ENCODE measurements around the gene ANXA4. TPM values are rescaled to one million over a fixed set of nuclear protein-coding genes. Genes with fewer than 3 reads are reported as not detected.
A peak's percentile ranks its signal among the peaks of the same experiment; 100 is the strongest.

The ANXA4 gene
- total RNA-seq, 1 experiment from 2014 or later, result 82.9 TPM

GRCh38 chr2:69754633-69755032, 12.7 kb downstream of the ANXA4 start:
- POLR2A ChIA-PET (ENCODE audit: unreplicated experiment), result no interaction called here
- Histone ChIP-seq H2AFZ (no peak overlapping the region), H3K9me3 (ENCODE audit: insufficient read depth, low read depth) (no peaks in the 10 kb centered on the region), H3K9me2 (ENCODE audit: insufficient read depth) (no peaks in the 10 kb centered on the region), H3K79me2 (ENCODE audit: low read depth) (peaks cover 28% of the 10 kb centered on the region), H3K27ac (peak overlapping the region; percentile 31), H3K36me3 (ENCODE audit: low read depth) (no peaks in the 10 kb centered on the region), H3K4me3 (no peak overlapping the region), H3K27me3 (ENCODE audit: insufficient read depth, low read depth) (no peaks in the 10 kb centered on the region), H3K4me1 (replicated peaks; ENCODE audit: insufficient read depth) (peaks cover 31% of the 10 kb centered on the region), H3K4me2 (peak overlapping the region; percentile 71), H3F3A (ENCODE audit: insufficient read depth, low read depth) (peaks cover 13% of the 10 kb centered on the region), H4K20me1 (ENCODE audit: insufficient read depth) (no peaks in the 10 kb centered on the region)
- intact Hi-C loops (cut with micrococcal nuclease; ENCODE audit: unreplicated experiment), result loop anchor here (10.0 kb wide), 1 partner anchor 1520 kb away; no protein-coding TSS in a partner anchor
- no TSS peak for BruUV-seq (replicated peaks)
- no peak for DNase-seq
- TF ChIP-seq CTCF (conservative IDR thresholded peaks at IDR 0.05) (no peak), EZH2 (IDR thresholded peaks at IDR 0.05; ENCODE audit: low read depth) (no peak)
- CTCF ChIA-PET, result no interaction called here

- no TSS peak for BruUV-seq (replicated peaks)
- Histone ChIP-seq H4K20me1 (ENCODE audit: insufficient read depth) (no peaks in the 10 kb centered on the region), H3K4me3 (peak overlapping the region; percentile 27; the same call in 1 of the 2 replicates), H3K4me1 (replicated peaks; ENCODE audit: insufficient read depth) (peaks cover 31% of the 10 kb centered on the region), H3K9me3 (ENCODE audit: insufficient read depth, low read depth) (no peaks in the 10 kb centered on the region), H3K4me2 (peak overlapping the region; percentile 71), H3K27ac (peak overlapping the region; percentile 62), H3K27me3 (ENCODE audit: insufficient read depth, low read depth) (no peaks in the 10 kb centered on the region), H3K36me3 (ENCODE audit: low read depth) (no peaks in the 10 kb centered on the region), H2AFZ (no peak overlapping the region), H3K9me2 (ENCODE audit: insufficient read depth) (no peaks in the 10 kb centered on the region), H3F3A (ENCODE audit: insufficient read depth, low read depth) (peaks cover 13% of the 10 kb centered on the region), H3K79me2 (ENCODE audit: low read depth) (peaks cover 27% of the 10 kb centered on the region)
- POLR2A ChIA-PET (ENCODE audit: unreplicated experiment), result interaction anchor here (0.6 to 0.7 kb wide), 9 partner anchors 9 to 1459 kb away, joined by 3 to 9 read pairs (median 3); partner anchors contain the start of gene NFU1
- TF ChIP-seq EZH2 (IDR thresholded peaks at IDR 0.05; ENCODE audit: low read depth) (no peak), CTCF (conservative IDR thresholded peaks at IDR 0.05) (no peak)
- intact Hi-C loops (cut with micrococcal nuclease; ENCODE audit: unreplicated experiment), result loop anchor here (1.0 to 10.0 kb wide), 2 partner anchors 10 to 1521 kb away; no protein-coding TSS in a partner anchor
- DNase-seq, result peak; percentile 81 to 91
- CTCF ChIA-PET, result interaction anchor here (1.1 kb wide), 1 partner anchor 31 kb away, joined by 7 read pairs; no protein-coding TSS in a partner anchor
Observed at GRCh38 chr2:69755862-69756467, 14.0 kb downstream of the ANXA4 start.

GRCh38 chr2:69762025-69762424, 20.1 kb downstream of the ANXA4 start:
- intact Hi-C loops (cut with micrococcal nuclease; ENCODE audit: unreplicated experiment), result no loop called here
- H3K79me2 ChIP-seq (ENCODE audit: low read depth), result peaks cover 7% of the 10 kb centered on the region
- no peaks in the 10 kb centered on the region for H4K20me1 ChIP-seq (ENCODE audit: insufficient read depth)
- peaks cover 31% of the 10 kb centered on the region for H3F3A ChIP-seq (ENCODE audit: insufficient read depth, low read depth)
- H3K9me3 ChIP-seq (ENCODE audit: insufficient read depth, low read depth), result no peaks in the 10 kb centered on the region
- H3K36me3 ChIP-seq (ENCODE audit: low read depth), result no peaks in the 10 kb centered on the region
- no peaks in the 10 kb centered on the region for H3K27me3 ChIP-seq (ENCODE audit: insufficient read depth, low read depth)
- no TSS peak for BruUV-seq (replicated peaks)
- ChIA-PET CTCF (no interaction called here), POLR2A (ENCODE audit: unreplicated experiment) (no interaction called here)
- H3K4me2 ChIP-seq, result no peak overlapping the region
- no peak overlapping the region for H2AFZ ChIP-seq
- peaks cover 39% of the 10 kb centered on the region for H3K4me1 ChIP-seq (replicated peaks; ENCODE audit: insufficient read depth)
- no peak overlapping the region for H3K4me3 ChIP-seq
- no peak overlapping the region for H3K27ac ChIP-seq
- H3K9me2 ChIP-seq (ENCODE audit: insufficient read depth), result no peaks in the 10 kb centered on the region
- no peak for TF ChIP-seq EZH2 (IDR thresholded peaks at IDR 0.05; ENCODE audit: low read depth)
- no peak for TF ChIP-seq CTCF (conservative IDR thresholded peaks at IDR 0.05)
- DNase-seq, result no peak
